Activated naive CD8-positive, alpha-beta T cell treated with anti-CD3 and anti-CD28 coated beads, Interleukin-2, amount 50 U/mL, for 24 hours (primary cell): ENCODE measurements around the gene CTAG1A.
"Not testable (repeated sequence)": the region's sequence is repeated elsewhere in the genome, so short reads cannot be mapped to it uniquely, and the experiment has no call there.

Experiments used
- ATAC-seq: fragments of 150-1000 bp; cut with Tn5 transposase; one replicate; pipeline ENCODE4 v1.10.0; 2021
- DNase-seq: peaks from one replicate; pipeline ENCODE4 v3.0.0; 2021
- H3K27ac Mint-ChIP-seq: one replicate; pipeline ENCODE4 v1.8.0; 2021; ENCODE audit warnings: mild to moderate bottlenecking, mixed read lengths
- H3K27me3 Mint-ChIP-seq: one replicate; pipeline ENCODE4 v1.8.0; 2021; ENCODE audit warnings: mixed read lengths
- H3K36me3 Mint-ChIP-seq: one replicate; pipeline ENCODE4 v1.8.0; 2021; ENCODE audit warnings: low read depth, mixed read lengths
- H3K4me1 Mint-ChIP-seq: one replicate; pipeline ENCODE4 v1.8.0; 2021; ENCODE audit warnings: mixed read lengths
- H3K4me3 Mint-ChIP-seq: one replicate; pipeline ENCODE4 v1.8.0; 2021; ENCODE audit warnings: mild to moderate bottlenecking, moderate library complexity, mixed read lengths
- H3K9me3 Mint-ChIP-seq: one replicate; pipeline ENCODE4 v1.8.0; 2021; ENCODE audit warnings: mixed read lengths

The CTAG1A gene

DNA sequence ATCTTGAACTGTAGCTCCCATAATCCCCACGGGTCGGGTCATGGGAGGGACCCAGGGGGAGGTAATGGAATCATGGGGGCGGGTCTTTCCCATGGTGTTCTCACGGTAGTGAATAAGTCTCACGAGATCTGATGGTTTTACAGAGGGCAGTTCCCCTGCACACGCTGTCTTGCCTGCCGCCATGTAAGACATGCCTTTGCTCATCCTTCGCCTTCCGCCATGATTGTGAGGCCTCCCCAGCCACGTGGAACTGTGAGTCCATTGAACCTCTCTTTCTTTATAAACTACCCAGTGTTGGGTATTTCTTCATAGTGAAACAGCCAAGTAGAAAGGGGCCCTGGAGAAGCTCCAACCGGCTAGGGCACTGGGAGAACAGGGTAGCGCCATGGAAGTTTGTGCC, 12.3 kb downstream of the CTAG1A start:
- DNase-seq = no peak
- H3K4me3 Mint-ChIP-seq = no peak overlapping the region
- peaks cover 2% of the 10 kb centered on the region for H3K27me3 Mint-ChIP-seq
- H3K27ac Mint-ChIP-seq = no peak overlapping the region
- H3K36me3 Mint-ChIP-seq = no peaks in the 10 kb centered on the region
- ATAC-seq = no peak
- H3K9me3 Mint-ChIP-seq = no peaks in the 10 kb centered on the region
- peaks cover 3% of the 10 kb centered on the region for H3K4me1 Mint-ChIP-seq

DNA sequence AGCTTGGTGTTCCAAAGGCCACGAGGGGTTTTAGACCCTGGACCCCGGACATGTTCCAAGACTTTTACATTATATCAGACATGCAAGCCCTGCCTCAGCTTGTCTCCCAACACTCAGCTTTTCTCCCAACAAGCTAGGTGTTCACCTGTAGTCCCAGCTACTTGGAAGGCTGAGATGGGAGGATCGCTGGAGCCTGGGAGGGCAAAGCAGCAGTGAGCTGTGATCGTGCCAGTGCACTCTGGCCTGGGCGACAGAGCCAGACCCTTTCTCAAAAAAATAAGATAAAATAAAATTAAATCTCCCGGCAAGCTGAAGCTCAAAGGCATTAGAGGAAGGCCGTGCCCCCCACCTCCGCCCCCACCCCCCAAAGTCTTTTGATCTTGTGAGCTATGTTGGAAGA, 13.7 kb downstream of the CTAG1A start:
- Mint-ChIP-seq H3K4me3 (no peak overlapping the region), H3K36me3 (no peaks in the 10 kb centered on the region), H3K4me1 (peaks cover 3% of the 10 kb centered on the region), H3K27ac (no peak overlapping the region), H3K9me3 (no peaks in the 10 kb centered on the region), H3K27me3 (peaks cover 2% of the 10 kb centered on the region)
- no peak for ATAC-seq
- DNase-seq = no peak

DNA sequence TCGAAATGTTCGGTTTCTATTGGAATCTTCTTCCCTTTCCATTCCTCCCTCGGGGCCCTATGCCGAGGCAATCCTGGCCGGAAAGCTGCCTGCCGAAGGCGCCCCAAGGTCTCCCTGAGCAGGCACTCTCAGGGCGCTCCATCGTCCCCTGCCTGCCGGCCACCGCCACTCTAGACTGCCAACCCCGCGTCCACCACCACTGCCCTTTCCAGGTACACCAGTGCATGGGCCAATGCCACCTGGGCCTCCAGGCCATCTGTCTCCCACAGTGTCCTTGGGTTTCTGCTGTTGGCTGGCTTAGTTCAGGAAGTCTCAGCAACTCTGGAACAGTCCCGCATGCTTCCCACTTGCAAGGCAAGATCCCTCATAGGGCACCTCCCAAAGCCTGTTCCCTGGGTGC, 14.6 kb downstream of the CTAG1A start:
- ATAC-seq (no peak), DNase-seq (no peak)
- Mint-ChIP-seq H3K4me1 (peaks cover 3% of the 10 kb centered on the region), H3K27me3 (peaks cover 2% of the 10 kb centered on the region), H3K4me3 (no peak overlapping the region), H3K27ac (no peak overlapping the region), H3K36me3 (no peaks in the 10 kb centered on the region), H3K9me3 (no peaks in the 10 kb centered on the region)

DNA sequence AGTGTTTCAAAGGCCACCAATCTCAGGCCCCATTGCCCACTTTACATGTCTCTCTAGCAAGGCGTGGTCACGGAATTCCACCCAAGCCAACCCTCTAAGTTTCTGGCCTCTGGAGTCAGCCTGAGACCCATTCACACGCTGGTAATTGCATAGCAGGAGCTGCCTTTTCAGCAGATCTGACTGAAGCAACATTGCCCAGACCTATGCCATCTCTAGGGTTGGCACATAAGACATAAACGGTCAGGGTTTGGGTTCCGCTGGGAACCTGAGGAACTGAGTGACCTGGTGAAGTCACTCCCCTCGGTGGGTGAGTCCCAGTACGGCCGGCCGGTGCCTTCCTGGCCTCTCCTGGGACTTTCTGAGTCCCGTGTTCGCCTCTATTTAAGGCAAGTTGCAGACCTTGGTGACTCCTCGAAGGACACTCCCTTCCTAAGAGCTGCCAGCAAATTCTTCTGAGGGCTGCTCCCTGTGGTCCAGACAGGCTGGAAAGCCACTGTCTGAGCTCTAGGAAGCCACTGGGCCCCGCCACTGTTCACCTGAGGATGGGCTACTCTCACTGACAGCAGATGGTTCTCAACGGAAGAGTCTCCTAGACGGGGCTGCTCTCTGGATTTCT, 15.9 kb downstream of the CTAG1A start:
- Mint-ChIP-seq H3K4me1 (peaks cover 3% of the 10 kb centered on the region), H3K4me3 (no peak overlapping the region), H3K27me3 (peaks cover 2% of the 10 kb centered on the region), H3K36me3 (no peaks in the 10 kb centered on the region), H3K9me3 (no peaks in the 10 kb centered on the region), H3K27ac (no peak overlapping the region)
- no peak for DNase-seq
- ATAC-seq = no peak

DNA sequence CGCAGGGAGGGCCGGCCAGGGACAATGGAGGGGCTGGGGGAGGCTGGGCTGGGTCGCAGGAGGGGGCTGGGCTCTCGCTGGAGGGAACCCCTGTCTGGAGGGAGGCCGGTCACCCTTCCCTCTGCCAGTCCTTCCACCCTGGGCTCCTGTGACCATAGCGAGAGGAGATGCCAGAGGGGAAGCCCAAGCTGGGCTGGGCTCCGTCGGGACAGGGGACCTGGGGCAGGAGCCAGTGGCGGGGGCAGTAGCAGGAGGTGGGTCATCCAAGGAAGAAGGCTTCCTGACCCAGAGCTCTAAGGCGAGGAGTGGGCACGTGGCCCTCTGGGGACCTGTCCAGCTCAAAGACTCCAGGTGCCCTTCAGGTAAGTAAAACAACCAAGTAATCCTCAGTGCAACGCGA, 17.3 kb downstream of the CTAG1A start:
- no peak overlapping the region for H3K4me3 Mint-ChIP-seq
- no peaks in the 10 kb centered on the region for H3K9me3 Mint-ChIP-seq
- peaks cover 11% of the 10 kb centered on the region for H3K4me1 Mint-ChIP-seq
- no peak for DNase-seq
- ATAC-seq = no peak
- no peaks in the 10 kb centered on the region for H3K36me3 Mint-ChIP-seq
- peaks cover 2% of the 10 kb centered on the region for H3K27me3 Mint-ChIP-seq
- H3K27ac Mint-ChIP-seq = no peak overlapping the region

DNA sequence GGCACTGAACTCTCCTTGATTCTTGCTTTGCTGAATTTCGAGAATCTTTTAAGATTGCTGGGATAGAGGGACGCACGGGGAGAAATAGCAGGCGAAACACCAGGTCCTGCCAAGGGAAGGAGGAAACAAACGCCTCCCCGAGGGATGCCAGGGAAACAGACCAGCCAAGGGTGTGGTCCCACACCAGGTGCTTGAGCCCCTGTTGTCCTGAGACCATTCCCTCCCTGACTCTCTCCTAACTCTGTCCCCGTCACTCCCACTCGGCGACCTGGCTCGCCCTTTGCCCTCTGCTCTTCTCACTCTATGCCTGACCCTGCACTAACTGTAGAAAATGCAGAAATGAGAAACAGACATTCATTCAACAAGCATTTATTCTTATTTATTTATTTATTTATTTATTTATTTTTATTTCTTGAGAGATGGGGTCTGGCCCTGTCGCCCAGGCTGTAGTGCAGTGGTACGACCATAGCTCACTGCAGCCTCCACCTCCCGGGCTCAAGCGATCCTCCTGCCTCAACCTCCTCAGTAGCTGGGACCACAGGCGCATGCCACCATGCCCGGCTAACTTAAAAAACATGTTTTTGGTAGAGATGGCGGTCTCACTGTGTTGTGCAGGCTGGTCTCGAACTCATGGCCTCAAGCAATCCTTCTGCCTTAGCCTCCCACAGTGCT, 18.0 kb downstream of the CTAG1A start:
- Mint-ChIP-seq H3K27ac (no peak overlapping the region), H3K4me1 (peaks cover 11% of the 10 kb centered on the region), H3K9me3 (no peaks in the 10 kb centered on the region), H3K36me3 (no peaks in the 10 kb centered on the region), H3K4me3 (no peak overlapping the region), H3K27me3 (peaks cover 2% of the 10 kb centered on the region)
- DNase-seq = no peak
- ATAC-seq = no peak

DNA sequence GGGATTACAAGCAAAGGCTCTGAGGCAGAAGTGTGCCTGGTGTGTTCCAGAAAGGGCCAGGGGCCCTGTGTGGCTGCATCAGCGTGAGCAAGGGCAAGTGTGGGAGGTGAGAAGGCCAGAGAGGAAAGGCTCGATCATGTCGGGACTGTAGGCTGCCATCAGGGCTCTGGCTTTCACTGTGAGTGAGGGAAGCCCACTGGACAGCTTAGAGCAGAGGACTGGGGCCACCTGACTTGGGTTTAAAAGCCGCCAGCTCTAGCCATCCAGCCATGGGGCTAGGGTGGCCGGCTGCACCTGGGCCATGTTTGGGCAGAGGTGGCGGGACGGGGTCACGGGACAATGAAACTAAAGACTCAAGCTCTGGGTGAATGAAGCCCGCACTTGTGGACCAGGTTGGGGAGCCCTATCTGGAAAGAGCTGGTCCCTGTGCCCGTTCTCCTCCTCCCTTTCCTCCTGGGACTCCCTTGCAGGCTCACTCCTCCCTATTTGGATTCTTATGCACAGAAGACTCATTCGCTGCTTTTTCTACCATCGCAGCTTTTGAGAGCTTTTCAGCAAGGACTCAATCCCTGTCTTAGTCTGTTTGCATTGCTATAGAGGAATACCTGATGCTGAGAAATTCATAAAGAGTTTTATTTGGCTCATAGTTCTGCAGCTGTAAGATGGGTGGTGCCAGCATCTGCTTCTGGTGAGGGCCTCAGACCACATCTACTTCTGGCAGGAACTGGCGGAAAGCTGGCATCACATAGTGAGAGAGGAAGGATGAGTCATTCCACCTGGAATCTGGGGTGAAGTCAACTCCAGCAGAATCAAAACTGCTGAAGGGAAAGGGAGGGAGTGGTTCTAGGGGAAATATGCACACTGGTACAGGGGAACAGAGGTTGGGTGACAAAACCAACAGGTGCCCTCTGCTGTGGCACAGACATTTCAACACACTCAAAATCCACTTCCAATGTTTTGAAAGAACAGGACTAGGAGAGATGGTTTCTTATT, 18.8 kb downstream of the CTAG1A start:
- DNase-seq (no peak), ATAC-seq (no peak)
- peaks cover 11% of the 10 kb centered on the region for H3K4me1 Mint-ChIP-seq
- H3K27ac Mint-ChIP-seq = no peak overlapping the region
- H3K4me3 Mint-ChIP-seq = no peak overlapping the region
- H3K27me3 Mint-ChIP-seq = peaks cover 2% of the 10 kb centered on the region
- H3K9me3 Mint-ChIP-seq = no peaks in the 10 kb centered on the region
- H3K36me3 Mint-ChIP-seq = no peaks in the 10 kb centered on the region

DNA sequence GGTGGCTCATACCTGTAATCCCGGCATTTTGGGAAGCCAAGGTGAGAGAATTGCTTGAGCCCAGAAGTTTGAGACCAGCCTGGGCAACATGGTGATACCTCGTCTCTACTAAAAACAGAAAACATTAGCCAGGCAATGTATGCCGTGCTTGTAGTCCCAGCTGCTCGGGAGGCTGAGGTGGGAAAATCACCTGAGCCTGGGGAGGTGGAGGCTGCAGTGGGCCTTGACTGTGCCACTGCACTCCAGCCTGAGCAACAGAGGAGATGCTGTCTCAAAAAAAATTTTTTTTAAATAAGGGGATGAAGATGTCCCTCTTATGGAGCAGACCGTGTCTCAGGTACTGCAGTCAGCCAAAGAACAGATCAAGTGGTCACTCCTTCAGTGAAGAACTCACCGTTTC, 20.6 kb downstream of the CTAG1A start:
- Mint-ChIP-seq H3K4me1 (peaks cover 8% of the 10 kb centered on the region), H3K27ac (no peak overlapping the region), H3K27me3 (peaks cover 2% of the 10 kb centered on the region), H3K36me3 (no peaks in the 10 kb centered on the region), H3K4me3 (no peak overlapping the region), H3K9me3 (no peaks in the 10 kb centered on the region)
- ATAC-seq (no peak), DNase-seq (no peak)

DNA sequence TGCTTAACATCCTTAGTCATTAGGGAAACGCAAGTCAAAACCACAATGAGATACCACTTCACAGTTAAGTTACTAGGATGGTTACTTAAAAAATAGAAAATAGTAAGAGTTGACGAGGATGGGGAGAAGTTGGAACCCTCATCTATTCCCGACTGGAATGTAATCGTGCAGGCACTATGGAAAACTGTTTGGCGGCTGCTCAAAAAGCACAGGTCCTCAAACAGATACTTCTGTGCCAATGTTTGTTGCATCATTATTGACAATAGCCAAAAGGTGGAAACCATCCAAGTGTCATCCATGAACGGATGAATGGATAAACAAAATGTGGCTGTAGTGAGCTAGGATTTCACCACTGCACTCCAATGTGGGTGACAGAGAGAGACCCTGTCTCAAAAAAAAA, 22.4 kb downstream of the CTAG1A start:
- Mint-ChIP-seq H3K27me3 (no peaks in the 10 kb centered on the region), H3K36me3 (no peaks in the 10 kb centered on the region), H3K4me1 (peaks cover 8% of the 10 kb centered on the region), H3K4me3 (no peak overlapping the region), H3K27ac (no peak overlapping the region), H3K9me3 (no peaks in the 10 kb centered on the region)
- DNase-seq (no peak), ATAC-seq (no peak)

DNA sequence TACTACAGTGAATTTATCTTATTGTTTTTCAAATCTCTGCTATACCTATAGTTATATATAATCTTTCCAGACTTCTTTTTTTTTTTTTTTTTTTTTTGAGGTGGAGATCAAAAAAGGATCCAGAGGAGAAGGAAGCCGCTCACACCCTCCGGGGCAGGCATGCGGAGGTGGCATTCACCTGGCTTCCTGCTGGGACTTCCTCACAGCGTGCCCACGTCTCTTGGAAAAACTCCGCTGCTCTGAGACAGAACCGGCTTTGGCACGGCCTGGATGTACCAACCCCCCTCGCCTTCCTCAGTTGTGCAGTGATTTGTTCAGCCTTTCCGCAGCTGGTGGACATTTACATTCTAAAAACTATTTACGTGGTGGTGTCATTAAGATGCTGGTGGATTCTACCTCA, 23.0 kb downstream of the CTAG1A start:
- not testable (repeated sequence) for H3K4me3 Mint-ChIP-seq, H3K4me1 Mint-ChIP-seq, ATAC-seq, H3K36me3 Mint-ChIP-seq, DNase-seq, H3K9me3 Mint-ChIP-seq, H3K27ac Mint-ChIP-seq, H3K27me3 Mint-ChIP-seq

DNA sequence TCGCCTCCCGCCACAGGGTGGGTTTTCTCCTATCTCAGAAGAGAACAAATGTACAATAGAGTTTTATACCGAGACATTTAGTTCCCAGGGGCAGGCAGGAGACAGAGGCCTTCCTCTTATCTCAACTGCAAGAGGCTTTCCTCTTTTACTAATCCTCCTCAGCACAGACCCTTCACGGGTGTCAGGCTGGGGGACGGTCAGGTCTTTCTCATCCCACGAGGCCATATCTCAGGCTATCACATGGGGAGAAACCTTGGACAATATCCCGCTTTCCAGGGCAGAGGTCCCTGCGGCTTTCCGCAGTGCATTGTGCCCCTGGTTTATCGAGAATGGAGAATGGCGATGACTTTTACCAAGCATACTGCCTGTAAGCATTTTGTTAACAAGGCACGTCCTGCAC, 23.9 kb downstream of the CTAG1A start:
- H3K27ac Mint-ChIP-seq, H3K4me1 Mint-ChIP-seq, DNase-seq, ATAC-seq, H3K27me3 Mint-ChIP-seq, H3K9me3 Mint-ChIP-seq, H3K36me3 Mint-ChIP-seq, H3K4me3 Mint-ChIP-seq: not testable (repeated sequence)

DNA sequence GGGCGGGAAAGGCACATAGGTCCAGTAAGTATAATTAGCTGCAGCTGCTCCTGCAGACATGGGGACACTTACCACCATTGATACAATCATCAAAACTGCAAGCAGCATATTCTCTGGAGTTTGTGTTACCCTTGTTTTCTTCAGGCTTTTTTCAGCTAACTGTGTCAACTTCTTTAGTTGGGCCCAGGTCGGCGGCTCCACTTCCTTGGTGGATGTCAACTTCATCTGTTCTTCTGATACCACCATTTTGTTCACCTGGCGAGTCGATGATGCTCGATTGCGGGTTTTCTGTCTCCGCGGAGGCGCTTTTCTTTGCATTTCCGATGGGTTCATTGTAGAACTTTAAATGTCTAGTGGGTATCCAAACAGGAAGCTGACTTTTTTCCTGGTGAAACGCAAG, 26.2 kb downstream of the CTAG1A start:
- H3K27ac Mint-ChIP-seq, DNase-seq, ATAC-seq, H3K4me1 Mint-ChIP-seq, H3K4me3 Mint-ChIP-seq, H3K9me3 Mint-ChIP-seq, H3K27me3 Mint-ChIP-seq, H3K36me3 Mint-ChIP-seq: not testable (repeated sequence)

DNA sequence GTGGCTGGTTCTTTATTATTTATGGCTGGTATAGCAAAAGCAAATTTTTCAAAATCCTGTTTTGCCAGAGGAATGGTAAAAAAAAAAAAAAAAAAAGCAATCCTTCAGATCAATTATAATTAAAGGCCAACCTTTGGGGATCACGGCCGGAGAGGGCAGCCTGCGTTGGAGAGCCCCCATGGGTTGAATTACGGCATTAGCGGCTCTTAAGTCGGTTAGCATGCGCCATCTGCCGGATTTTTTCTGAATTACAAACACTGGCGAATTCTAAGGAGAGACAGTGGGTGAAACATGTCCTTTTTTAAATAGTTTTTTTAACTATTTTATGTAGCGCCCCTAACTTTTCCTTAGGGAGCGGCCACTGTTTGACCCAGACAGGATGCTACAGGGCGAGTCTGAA, 28.7 kb downstream of the CTAG1A start:
- not testable (repeated sequence) for H3K27ac Mint-ChIP-seq, H3K4me1 Mint-ChIP-seq, H3K4me3 Mint-ChIP-seq, H3K27me3 Mint-ChIP-seq, ATAC-seq, H3K36me3 Mint-ChIP-seq, DNase-seq, H3K9me3 Mint-ChIP-seq

DNA sequence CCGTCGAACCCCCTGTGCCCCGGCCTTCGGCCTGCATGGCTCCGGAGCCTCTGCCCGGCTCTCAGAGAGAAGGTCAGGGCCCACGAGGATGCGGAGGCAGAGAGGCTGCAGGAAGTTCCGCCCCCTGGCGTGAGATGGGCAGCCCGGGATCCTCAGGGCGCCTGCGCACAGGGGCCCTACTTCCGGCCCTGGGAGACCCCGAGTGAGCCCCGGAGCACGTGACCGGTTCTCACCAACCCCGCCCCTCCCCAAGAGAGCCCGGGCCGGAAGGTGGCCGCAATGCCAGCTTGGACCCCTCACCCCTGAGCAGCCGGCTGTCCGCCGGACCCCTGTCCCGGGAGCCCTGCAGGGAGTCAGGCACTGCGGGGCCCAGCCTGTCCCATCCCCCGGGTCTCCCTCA, 34.2 kb downstream of the CTAG1A start, which contains the start of gene CTAG1B:
Gene CTAG1B (minus strand): TSS at position 101 of the 400 bp plus-strand sequence. CDS start 64 bp downstream, at position 37.
- not testable (repeated sequence) for H3K4me1 Mint-ChIP-seq, H3K4me3 Mint-ChIP-seq, H3K27ac Mint-ChIP-seq, H3K27me3 Mint-ChIP-seq, H3K36me3 Mint-ChIP-seq, H3K9me3 Mint-ChIP-seq, ATAC-seq, DNase-seq
